HL-60 (cell line): ENCODE measurements around the gene SERPINE1.
"Not testable (repeated sequence)": the region's sequence is repeated elsewhere in the genome, so short reads cannot be mapped to it uniquely, and the experiment has no call there.

Source experiments
- GABPA ChIP-seq: IDR thresholded peaks from 2 replicates; pipeline ENCODE4 v1.6.1; 2012; ENCODE audit warnings: low read depth
- POLR2AphosphoS5 ChIP-seq: IDR thresholded peaks from 2 replicates; pipeline ENCODE4 v1.6.1; 2012; ENCODE audit warnings: low read depth
- REST ChIP-seq: IDR thresholded peaks from 2 replicates; pipeline ENCODE4 v1.6.1; 2012; ENCODE audit warnings: low read depth; ENCODE audit not compliant: insufficient replicate concordance
- TF ChIP-seq, protein P1 (sequence below): IDR thresholded peaks from one replicate; pipeline ENCODE4 v1.5.1; 2011; ENCODE audit warnings: low read length, control low read depth, inconsistent platforms; ENCODE audit not compliant: insufficient read depth

DNA sequence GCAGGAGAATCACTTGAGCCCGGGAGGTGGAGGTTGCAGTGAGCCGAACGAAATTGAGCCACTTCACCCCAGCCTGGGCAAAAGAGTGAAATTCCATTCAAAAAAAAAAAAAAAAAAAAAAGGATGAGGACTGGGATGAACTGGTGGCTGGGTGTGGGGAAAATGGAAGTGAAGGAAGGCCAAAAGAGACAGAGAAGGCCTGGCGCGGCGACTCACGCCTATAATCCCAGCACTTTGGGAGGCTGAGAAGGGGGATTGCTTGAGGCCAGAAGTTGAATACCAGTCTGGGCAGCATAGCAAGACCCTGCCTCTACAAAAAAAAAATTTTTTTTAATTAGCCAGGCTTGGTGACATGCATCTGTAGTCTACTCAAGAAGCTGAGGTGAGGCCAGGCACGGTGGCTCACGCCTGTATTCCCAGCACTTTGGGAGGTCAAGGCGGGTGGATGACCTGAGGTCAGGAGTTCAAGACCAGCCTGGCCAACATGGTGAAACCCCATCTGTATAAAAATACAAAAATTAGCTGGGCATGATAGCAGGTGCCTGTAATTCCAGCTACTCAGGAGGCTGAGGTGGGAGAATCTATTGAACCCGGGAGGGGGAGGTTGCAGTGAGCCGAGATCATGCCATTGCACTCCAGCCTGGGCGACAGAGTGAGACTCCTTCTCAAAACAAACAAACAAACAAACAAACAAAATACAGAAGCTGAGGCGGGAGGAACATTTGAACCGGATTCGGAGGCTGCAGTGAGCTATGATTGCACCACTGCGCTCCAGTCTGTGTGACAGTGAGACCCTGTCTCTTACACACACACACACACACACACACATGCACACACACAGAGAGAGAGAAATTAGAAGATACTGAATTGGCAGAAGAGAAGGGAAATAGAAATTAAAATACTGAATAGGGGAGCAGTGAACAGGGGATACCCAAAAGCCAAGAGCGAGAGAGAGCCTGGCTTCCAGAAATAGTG lies 6.0 kb downstream of the SERPINE1 start:
- TF ChIP-seq GABPA, POLR2AphosphoS5, REST: not testable (repeated sequence)
- TF ChIP-seq, protein P1, sequence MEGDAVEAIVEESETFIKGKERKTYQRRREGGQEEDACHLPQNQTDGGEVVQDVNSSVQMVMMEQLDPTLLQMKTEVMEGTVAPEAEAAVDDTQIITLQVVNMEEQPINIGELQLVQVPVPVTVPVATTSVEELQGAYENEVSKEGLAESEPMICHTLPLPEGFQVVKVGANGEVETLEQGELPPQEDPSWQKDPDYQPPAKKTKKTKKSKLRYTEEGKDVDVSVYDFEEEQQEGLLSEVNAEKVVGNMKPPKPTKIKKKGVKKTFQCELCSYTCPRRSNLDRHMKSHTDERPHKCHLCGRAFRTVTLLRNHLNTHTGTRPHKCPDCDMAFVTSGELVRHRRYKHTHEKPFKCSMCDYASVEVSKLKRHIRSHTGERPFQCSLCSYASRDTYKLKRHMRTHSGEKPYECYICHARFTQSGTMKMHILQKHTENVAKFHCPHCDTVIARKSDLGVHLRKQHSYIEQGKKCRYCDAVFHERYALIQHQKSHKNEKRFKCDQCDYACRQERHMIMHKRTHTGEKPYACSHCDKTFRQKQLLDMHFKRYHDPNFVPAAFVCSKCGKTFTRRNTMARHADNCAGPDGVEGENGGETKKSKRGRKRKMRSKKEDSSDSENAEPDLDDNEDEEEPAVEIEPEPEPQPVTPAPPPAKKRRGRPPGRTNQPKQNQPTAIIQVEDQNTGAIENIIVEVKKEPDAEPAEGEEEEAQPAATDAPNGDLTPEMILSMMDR = not testable (repeated sequence)
